Measurements from ENCODE around the gene NAV2.

NAV2 gene

DNA sequence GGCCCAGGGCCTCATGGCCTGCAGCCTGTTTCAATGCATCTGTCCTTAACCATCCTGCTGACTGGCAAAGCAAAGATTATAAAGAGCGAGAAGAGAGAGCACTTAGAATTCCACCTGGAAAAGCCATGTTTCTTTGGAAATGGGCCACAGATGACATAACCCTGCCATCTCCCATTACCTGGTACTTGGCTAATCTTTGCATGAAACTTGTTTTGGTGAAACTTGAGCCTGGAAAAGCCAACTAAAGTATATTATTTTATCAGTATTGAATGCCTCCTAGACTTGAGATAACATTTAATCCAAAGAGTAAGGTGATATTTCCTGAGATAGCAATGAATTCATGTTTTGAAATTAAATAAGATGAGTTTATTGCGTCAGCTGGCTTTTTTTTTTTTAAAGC is 72.6 kb downstream of the NAV2 start:
- DNase-seq, result no peak

- no peak for DNase-seq
Observed at GRCh38 chr11:19786644-19787043, 74.0 kb downstream of the NAV2 start.

- DNase-seq, result no peak
Observed at GRCh38 chr11:19788435-19788834, 75.8 kb downstream of the NAV2 start.

DNA sequence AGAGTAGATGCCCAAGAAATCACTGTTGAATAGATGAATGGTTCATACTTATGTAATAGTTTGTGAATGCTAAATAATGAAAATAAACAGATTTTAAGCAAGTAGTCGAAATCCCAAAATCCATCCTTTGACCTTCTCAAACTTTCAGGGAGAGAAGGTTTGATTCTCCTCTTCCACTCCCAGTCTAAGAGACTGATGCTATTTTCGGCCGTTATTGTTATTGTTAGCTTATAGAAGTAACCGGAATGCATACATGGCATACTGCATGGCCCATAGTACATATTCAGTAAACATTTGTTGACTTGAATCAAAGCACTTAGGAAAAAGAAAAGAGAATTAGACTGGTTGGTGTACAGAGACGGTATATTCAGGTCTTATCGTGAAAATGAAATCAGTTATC is 76.6 kb downstream of the NAV2 start:
- DNase-seq, result no peak

DNA sequence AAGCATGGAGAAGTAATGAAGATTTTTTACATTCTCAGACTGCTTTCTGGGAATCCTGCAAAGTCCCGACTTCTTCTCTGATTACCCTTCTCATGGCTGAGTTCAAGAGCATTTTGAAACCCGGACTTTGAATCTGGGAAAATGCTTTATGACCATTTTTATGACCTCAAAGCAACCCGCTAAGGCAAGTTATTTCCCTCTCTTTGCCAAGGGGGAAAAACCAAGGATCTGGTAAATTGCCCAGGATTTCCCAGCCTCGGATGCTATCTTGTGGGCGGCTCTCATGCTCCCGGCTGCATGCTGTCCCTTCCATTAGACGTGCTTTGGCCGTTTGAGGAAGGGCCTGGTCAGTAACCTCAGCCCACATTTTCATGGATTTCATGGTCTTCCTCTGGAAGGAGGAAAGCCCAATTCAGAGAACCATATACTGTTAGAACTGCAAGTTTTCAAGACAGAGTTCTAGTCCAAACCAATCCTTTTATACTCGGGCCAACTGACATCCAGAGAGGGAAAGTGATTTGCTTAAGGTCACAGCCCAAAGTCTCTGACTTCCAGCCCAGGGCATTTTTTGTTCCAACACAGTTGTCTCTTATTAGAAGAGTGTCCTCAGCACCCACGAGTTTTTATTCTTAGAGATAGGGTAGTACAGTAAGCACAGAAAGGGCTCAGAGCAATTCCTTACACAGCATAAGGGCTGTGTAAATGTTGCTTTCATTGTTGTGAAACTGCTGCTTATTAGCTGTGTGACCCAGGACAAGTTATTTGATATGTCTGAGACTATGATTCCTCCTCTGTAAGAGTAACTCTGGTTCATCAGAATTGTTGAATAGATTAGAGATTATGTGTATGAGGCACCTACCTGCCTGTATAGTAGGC is 77.4 kb downstream of the NAV2 start:
- no peak for DNase-seq

GRCh38 chr11:19790831-19791552 is 78.4 kb downstream of the NAV2 start:
- peak in 1 of 2 experiments; percentile 9 for DNase-seq

GRCh38 chr11:19792510-19792909 is 79.9 kb downstream of the NAV2 start:
- DNase-seq, result no peak

DNA sequence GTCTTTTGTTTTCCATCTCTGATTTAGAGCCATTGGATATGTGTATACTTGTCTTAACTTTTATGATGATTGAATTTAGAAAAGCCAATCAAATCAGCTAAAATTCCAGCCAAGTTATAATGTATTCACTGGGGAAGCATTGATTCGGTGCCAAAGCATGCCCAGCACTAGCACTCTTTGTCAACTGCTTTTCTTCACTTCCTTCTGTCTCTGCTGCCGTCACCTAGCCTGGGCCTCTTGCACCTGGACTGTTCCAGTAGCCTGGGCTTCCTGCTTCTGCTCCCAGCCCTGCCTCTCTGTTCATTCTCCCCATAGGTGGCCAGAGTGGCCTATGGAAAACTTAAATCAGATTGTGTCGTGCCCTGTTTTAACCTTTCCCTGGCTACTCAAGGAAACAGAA is 80.7 kb downstream of the NAV2 start:
- DNase-seq, result no peak

GRCh38 chr11:19794161-19794560 is 81.5 kb downstream of the NAV2 start:
- no peak for DNase-seq

DNA sequence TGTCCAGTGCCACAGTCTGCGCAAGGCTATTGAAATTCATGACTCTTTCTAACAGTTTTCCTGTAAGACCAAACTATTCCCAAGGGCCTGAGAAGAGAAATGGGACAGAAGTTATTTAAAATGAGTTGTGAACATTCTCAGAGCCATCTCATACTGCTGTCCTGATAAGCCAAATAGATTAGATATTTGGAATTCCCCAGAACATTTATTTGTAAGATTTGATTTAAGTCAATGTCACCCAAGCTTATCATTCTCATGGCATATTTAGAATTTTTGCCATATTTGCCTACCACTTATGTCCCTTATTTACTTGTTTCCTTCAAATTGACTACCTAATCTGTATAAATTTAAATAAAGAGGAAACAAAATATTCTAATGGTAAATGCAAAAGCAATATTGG is 82.4 kb downstream of the NAV2 start:
- no peak for DNase-seq

DNA sequence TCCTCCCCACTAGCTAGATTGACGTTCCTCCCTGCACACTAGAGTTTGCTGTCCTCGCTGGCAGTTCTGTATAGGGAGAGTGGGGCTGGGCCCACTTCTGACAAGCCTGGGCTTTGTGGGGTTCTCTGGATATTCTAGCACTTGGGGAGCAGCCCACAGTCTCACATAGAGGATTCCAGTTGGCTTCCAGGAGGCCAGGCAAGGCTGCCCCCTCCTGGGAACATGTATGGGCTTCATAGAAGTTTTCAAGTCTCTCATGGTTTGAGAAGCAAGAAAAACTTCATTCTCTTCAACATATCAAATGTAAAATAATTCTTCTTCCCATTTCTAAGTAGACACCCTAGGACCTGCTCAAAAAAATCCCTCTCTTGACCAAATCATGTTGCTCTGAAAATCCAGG is 87.5 kb downstream of the NAV2 start:
- no peak for DNase-seq

- no peak for DNase-seq
Observed at GRCh38 chr11:19800714-19801519, 88.3 kb downstream of the NAV2 start.

GRCh38 chr11:19802773-19803293 is 90.2 kb downstream of the NAV2 start:
- DNase-seq, result no peak

- no peak for DNase-seq
Observed at GRCh38 chr11:19803506-19803998, 90.9 kb downstream of the NAV2 start.

DNA sequence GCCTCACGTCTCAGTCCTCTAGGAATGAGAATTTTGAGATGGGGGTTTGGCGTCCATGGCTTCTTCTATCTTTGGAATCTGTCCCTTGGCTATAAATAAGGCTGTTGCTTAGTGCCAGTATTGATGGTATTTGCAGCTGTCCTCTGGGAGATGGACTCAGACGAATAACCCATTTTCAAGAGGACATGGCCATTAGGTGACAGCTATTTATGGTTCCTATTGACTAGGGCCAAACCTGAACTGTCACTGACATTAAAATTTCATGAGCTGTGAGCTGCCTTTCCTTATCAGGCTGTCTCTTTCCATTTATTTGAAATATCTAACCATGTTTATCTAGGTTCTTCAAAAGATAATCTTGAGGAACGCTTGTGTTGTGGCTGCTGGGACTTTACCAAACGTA is 92.7 kb downstream of the NAV2 start:
- no peak for DNase-seq

- DNase-seq, result no peak
Observed at GRCh38 chr11:19805827-19806226, 93.2 kb downstream of the NAV2 start.

DNA sequence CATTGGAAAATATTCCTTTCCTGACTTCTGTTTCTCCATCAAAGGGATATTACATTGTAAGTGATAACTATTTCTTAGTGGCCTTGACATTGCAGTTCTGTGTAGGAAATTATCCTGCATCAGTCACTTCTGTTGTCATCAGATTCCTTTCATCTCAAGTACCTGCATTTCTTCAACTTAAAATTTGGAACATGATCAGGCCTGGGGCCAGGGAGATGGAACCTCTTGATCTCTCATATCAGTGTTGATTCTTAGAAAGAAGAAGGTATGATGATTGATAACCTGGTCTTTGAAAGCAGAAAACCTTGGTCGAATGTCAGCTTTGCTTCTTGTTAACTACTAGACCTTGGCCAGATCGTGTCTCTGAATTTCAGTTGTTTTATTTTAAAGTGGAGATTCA is 93.6 kb downstream of the NAV2 start:
- DNase-seq, result no peak

GRCh38 chr11:19808076-19808911 is 95.7 kb downstream of the NAV2 start:
- DNase-seq, result no peak

GRCh38 chr11:19810852-19811251 is 98.2 kb downstream of the NAV2 start:
- no peak for DNase-seq

GRCh38 chr11:19811380-19811779 is 98.7 kb downstream of the NAV2 start:
- DNase-seq, result peak in 1 of 2 experiments; percentile 71

DNA sequence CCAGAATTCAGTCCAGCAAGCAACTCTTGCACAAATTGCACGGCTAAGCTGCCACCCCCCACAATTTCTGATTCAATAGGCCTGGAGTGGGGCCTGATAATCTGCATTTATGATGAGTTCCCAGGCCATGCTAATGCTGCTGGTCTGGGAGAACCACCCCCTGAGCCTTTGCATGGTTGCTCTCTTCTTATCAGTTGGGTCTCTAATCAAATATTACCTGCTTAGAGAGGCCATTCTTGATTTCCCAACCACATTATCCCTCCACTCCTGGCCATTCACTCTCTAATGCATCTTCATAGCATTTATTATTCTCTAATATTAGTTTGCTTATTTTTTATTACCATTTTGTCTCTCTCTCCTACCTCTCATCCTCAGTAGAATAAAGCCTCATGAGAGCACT is 99.5 kb downstream of the NAV2 start:
- no peak for DNase-seq

DNA sequence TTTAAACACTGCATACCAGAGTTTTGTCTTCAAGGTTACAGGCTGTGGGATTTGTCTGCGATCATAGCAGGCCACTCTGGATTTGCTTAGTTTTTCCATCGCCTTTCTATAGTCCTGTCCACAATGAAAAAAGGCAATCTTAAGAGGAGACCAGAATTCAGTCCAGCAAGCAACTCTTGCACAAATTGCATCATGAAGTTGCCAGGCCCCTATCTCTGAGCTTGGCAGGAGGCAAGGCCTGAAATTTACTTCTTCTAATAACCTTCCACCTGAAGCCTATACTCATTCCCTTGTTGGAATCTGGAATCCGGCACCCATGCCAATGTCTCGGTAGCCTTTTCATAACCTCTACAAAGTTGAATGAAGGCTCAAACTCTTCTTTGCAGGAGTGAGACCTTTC is 100.1 kb downstream of the NAV2 start:
- no peak for DNase-seq

Measured in NCI-H2081 (cell line).